Body of pancreas (tissue), 4 donors: ENCODE measurements around the gene AGBL3. TPM values are rescaled to one million over a fixed set of nuclear protein-coding genes. Genes with fewer than 3 reads are reported as not detected.

Experiments used
- ATAC-seq: fragments of 150-250 bp; one replicate; pipeline ENCODE4 v1.9.1; 2016
- DNase-seq, 4 donors: peaks; one replicate each; pipeline ENCODE4 v3.0.0-alpha.2; 2019
- H3K27ac ChIP-seq, 4 donors: fragments of 200-600 bp; sonication (generic); 1 replicate in 3 of 4; 2 replicates in 1 of 4; pipeline versions ENCODE4 v1.5.1 to v1.6.1; 2016 to 2019; ENCODE audit warnings: mild to moderate bottlenecking in 1 of 4, mixed read lengths in 1 of 4, moderate library complexity in 1 of 4
- H3K27me3 ChIP-seq, 2 donors: fragments of 200-600 bp; sonication (generic); one replicate each; pipeline ENCODE4 v1.6.0; 2016; ENCODE audit warnings: mild to moderate bottlenecking in 1 of 2
- H3K36me3 ChIP-seq, 2 donors: fragments of 200-600 bp; sonication (generic); replicated peaks in 1 of 2; 2 replicates each; pipeline ENCODE4 v1.5.1; 2016; ENCODE audit warnings: low read depth in 2 of 2; ENCODE audit not compliant: insufficient read depth in 1 of 2
- H3K4me1 ChIP-seq: fragments of 200-600 bp; sonication (generic); one replicate; pipeline ENCODE4 v1.6.0; 2016
- H3K4me3 ChIP-seq, 2 donors: fragments of 200-600 bp; sonication (generic); 1 replicate in 1 of 2; 2 replicates in 1 of 2; pipeline ENCODE4 v1.5.1; 2016 to 2019
- H3K9me3 ChIP-seq, 3 donors: fragments of 200-600 bp; sonication (generic); 1 replicate in 2 of 3; 2 replicates in 1 of 3; pipeline ENCODE4 v1.5.1; 2016
- CTCF ChIP-seq, 7 experiments: fragments of 450-650 bp in 4 of 7; fragments of 200-600 bp in 3 of 7; sonication (generic) in 3 of 7; IDR thresholded peaks; one replicate each; pipeline ENCODE4 v1.5.1; 2016 to 2019; ENCODE audit warnings: antibody characterized with exemption in 7 of 7
- POLR2A ChIP-seq, 3 donors: fragments of 450-650 bp; IDR thresholded peaks; one replicate each; pipeline ENCODE4 v1.6.1; 2016; ENCODE audit warnings: antibody characterized with exemption in 3 of 3, mild to moderate bottlenecking in 2 of 3
- WGBS, 2 donors: methylation state at CpG; one replicate each; pipeline ENCODE4 v1.1.5; 2017; 5-methylcytosine and 5-hydroxymethylcytosine counted together
- intact Hi-C: fragments of 100-400 bp; cut with DNase I; formaldehyde crosslinking; loops from one replicate; pipeline ENCODE4 v1.15.1; 2023
- total RNA-seq, 2 donors: library from RNA; depleted of rRNA; stranded (reverse); fragments of >200 nt; gene quantifications; one replicate each; pipeline ENCODE4 v1.1.0, GENCODE V29; 2016

The AGBL3 gene
- total RNA-seq, 2 donors from 2014 or later: 0.33 to 2.6 TPM

DNA sequence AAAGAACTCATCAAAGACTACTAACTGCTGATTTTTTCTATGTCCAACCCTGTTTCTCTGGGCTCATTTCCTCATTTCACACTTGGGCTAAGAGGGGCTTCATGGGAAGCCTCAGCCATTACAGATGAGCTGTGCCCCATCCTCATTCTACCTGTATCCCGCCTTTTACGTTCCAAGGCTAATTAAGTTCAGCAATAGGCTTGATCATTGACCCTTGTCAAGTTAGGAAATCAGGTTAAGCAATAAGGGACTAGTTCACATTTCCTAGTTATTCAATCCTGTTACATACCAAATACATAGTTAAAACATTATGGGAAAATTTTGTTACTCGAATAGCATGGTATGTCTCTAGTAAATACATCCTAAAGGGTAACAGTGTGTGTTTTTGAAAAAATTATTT is 29.3 kb upstream of the AGBL3 start:
- no peak overlapping the region for H3K27ac ChIP-seq
- H3K27me3 ChIP-seq: no peaks in the 10 kb centered on the region
- no peak overlapping the region for H3K4me3 ChIP-seq
- ATAC-seq (no peak), DNase-seq (no peak)
- no peaks in the 10 kb centered on the region for H3K9me3 ChIP-seq
- H3K36me3 ChIP-seq: peaks cover 0 to 1% of the 10 kb centered on the region in 2 donors
- H3K4me1 ChIP-seq: no peaks in the 10 kb centered on the region
- TF ChIP-seq POLR2A (IDR thresholded peaks at IDR 0.05): no peak
- TF ChIP-seq CTCF (IDR thresholded peaks at IDR 0.05): no peak
- 82% methylated on average over 3 of the region's 3 CpGs for WGBS, 2 donors
- intact Hi-C loops: loop anchor here (10.0 kb wide), 1 partner anchor 272 kb away; no protein-coding TSS in a partner anchor

DNA sequence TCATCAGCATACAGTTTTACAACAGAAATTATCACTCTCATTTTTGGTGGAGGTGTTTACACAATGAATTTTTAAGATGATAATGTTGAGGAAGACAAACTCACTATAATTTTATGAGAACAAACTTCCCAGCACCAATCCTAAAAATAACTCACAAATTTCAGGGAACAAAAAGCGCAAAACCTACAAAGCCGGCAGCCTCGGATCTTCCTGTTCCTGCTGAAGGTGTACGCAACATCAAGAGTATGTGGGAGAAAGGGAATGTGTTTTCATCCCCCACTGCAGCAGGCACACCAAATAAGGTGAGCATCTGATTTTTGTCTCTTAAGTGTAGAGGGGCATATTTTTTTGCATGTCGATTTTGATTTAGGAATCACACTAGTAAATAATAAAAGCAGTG is 26.5 kb upstream of the AGBL3 start:
- no peaks in the 10 kb centered on the region for H3K4me1 ChIP-seq
- TF ChIP-seq POLR2A (IDR thresholded peaks at IDR 0.05) (no peak), CTCF (IDR thresholded peaks at IDR 0.05) (no peak)
- peaks cover 0 to 1% of the 10 kb centered on the region in 2 donors for H3K36me3 ChIP-seq
- intact Hi-C loops: loop anchor here (10.0 kb wide), 1 partner anchor 275 kb away; no protein-coding TSS in a partner anchor
- H3K9me3 ChIP-seq: no peaks in the 10 kb centered on the region
- DNase-seq (no peak), ATAC-seq (no peak)
- H3K27me3 ChIP-seq: no peaks in the 10 kb centered on the region
- H3K27ac ChIP-seq: no peak overlapping the region
- no peak overlapping the region for H3K4me3 ChIP-seq
- WGBS, 2 donors: 86 to 90% methylated on average over 5 of the region's 5 CpGs

GRCh38 chr7:134962270-134962780 is 24.0 kb upstream of the AGBL3 start:
- Histone ChIP-seq H3K36me3 (peaks cover 0 to 1% of the 10 kb centered on the region in 2 donors), H3K27ac (no peak overlapping the region), H3K4me1 (no peaks in the 10 kb centered on the region)

DNA sequence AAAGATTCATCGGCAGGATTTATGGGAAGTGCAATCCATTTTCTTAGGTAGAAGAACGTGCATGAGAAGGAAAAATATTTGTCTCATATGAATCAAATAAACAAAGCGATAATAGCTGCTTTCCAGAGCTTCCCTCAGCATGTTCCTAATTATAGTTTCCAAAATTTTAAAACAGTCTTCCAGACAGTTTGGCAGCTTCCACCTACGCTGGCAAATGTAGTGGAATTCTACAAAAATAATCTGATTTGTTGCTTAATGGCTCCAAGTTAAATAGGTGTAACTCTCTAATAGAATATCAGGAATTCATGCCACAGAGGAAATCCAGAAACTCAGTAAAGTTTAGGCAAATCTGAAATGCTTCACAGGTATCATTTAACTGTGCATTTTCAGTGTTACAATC is 23.3 kb upstream of the AGBL3 start:
- Histone ChIP-seq H3K27me3 (no peaks in the 10 kb centered on the region), H3K9me3 (no peaks in the 10 kb centered on the region), H3K27ac (no peak overlapping the region), H3K4me3 (no peak overlapping the region), H3K36me3 (peaks cover 0 to 1% of the 10 kb centered on the region in 2 donors), H3K4me1 (no peaks in the 10 kb centered on the region)
- ATAC-seq (no peak), DNase-seq (no peak)
- WGBS, 2 donors: 61 to 76% methylated on average over 4 of the region's 4 CpGs
- TF ChIP-seq POLR2A (IDR thresholded peaks at IDR 0.05) (no peak), CTCF (IDR thresholded peaks at IDR 0.05) (no peak)
- intact Hi-C loops: no loop called here

More at GRCh38 chr7:134962270-134962780, 24.0 kb upstream of the AGBL3 start:
- TF ChIP-seq CTCF (IDR thresholded peaks at IDR 0.05) (no peak), POLR2A (IDR thresholded peaks at IDR 0.05) (no peak)
- ATAC-seq (no peak), DNase-seq (no peak)
- H3K4me3 ChIP-seq: no peak overlapping the region
- intact Hi-C loops: no loop called here
- no peaks in the 10 kb centered on the region for H3K9me3 ChIP-seq
- H3K27me3 ChIP-seq: no peaks in the 10 kb centered on the region

- TF ChIP-seq CTCF (IDR thresholded peaks at IDR 0.05): no peak
- no peak for TF ChIP-seq POLR2A (IDR thresholded peaks at IDR 0.05)
- 65 to 69% methylated on average over 3 of the region's 3 CpGs for WGBS, 2 donors
- no peak overlapping the region for H3K4me3 ChIP-seq
- no peaks in the 10 kb centered on the region for H3K27me3 ChIP-seq
- DNase-seq (no peak), ATAC-seq (no peak)
- H3K27ac ChIP-seq: no peak overlapping the region
- no peaks in the 10 kb centered on the region for H3K4me1 ChIP-seq
- intact Hi-C loops: no loop called here
- no peaks in the 10 kb centered on the region for H3K36me3 ChIP-seq
- H3K9me3 ChIP-seq: no peaks in the 10 kb centered on the region
Observed at GRCh38 chr7:134966691-134967090, 19.6 kb upstream of the AGBL3 start.
